Gastrocnemius medialis (tissue), 4 donors: ENCODE data around the gene SIMC1.
"Not testable (repeated sequence)": the region's sequence is repeated elsewhere in the genome, so short reads cannot be mapped to it uniquely, and the experiment has no call there.

ENCODE experiments used
- POLR2A ChIP-seq, 2 donors: fragments of 450-650 bp; IDR thresholded peaks; one replicate each; pipeline ENCODE4 v1.6.1; 2017; ENCODE audit warnings: antibody characterized with exemption in 2 of 2, mild to moderate bottlenecking in 2 of 2, moderate library complexity in 2 of 2
- TF ChIP-seq, protein P1 (sequence below), 5 experiments: fragments of 450-650 bp in 3 of 5; fragments of 200-600 bp in 2 of 5; sonication (generic) in 2 of 5; IDR thresholded peaks in 4 of 5; conservative IDR thresholded peaks in 1 of 5; 1 replicate in 4 of 5; 2 replicates in 1 of 5; pipeline ENCODE4 v1.5.1; 2016 to 2019; ENCODE audit warnings: antibody characterized with exemption in 5 of 5, mild to moderate bottlenecking in 3 of 5, moderate library complexity in 3 of 5

GRCh38 chr5:176252171-176252570 is 13.9 kb downstream of the SIMC1 start:
- TF ChIP-seq, protein P1, sequence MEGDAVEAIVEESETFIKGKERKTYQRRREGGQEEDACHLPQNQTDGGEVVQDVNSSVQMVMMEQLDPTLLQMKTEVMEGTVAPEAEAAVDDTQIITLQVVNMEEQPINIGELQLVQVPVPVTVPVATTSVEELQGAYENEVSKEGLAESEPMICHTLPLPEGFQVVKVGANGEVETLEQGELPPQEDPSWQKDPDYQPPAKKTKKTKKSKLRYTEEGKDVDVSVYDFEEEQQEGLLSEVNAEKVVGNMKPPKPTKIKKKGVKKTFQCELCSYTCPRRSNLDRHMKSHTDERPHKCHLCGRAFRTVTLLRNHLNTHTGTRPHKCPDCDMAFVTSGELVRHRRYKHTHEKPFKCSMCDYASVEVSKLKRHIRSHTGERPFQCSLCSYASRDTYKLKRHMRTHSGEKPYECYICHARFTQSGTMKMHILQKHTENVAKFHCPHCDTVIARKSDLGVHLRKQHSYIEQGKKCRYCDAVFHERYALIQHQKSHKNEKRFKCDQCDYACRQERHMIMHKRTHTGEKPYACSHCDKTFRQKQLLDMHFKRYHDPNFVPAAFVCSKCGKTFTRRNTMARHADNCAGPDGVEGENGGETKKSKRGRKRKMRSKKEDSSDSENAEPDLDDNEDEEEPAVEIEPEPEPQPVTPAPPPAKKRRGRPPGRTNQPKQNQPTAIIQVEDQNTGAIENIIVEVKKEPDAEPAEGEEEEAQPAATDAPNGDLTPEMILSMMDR (IDR thresholded peaks at IDR 0.05 in 4 of 5, conservative IDR thresholded peaks at IDR 0.05 in 1 of 5): not testable (repeated sequence)
- not testable (repeated sequence) for TF ChIP-seq POLR2A (IDR thresholded peaks at IDR 0.05)
